ENCODE data around the gene KAT14.
"Not testable (repeated sequence)": the region's sequence is repeated elsewhere in the genome, so short reads cannot be mapped to it uniquely, and the experiment has no call there.

The KAT14 gene

GRCh38 chr20:18137412-18138265 is at the start of gene KAT14, which contains the start of gene PET117:
TSS of gene KAT14 (plus strand) at chr20:18137863. CDS start at chr20:18142661, 4,798 bp downstream.
TSS of gene PET117 (plus strand) at chr20:18137863. CDS start at chr20:18137956, 93 bp downstream.
- no peak for TF ChIP-seq CTCF (IDR thresholded peaks at IDR 0.05; ENCODE audit: insufficient read depth, low read depth, low read length, missing control alignments)
- H3K4me3 ChIP-seq (ENCODE audit: low read length), result peak within 1 kb of the TSS; percentile 92
- peak; percentile 93 for DNase-seq (ENCODE audit: low read depth)

- H3K4me3 ChIP-seq (ENCODE audit: low read length); DNase-seq (ENCODE audit: low read depth): not testable (repeated sequence)
These were observed 49.4 kb upstream of the KAT14 start for GRCh38 chr20:18088298-18088697.

GRCh38 chr20:18088841-18089240 is 48.8 kb upstream of the KAT14 start:
- not testable (repeated sequence) for H3K4me3 ChIP-seq (ENCODE audit: low read length); DNase-seq (ENCODE audit: low read depth)

- no peak overlapping the region for H3K4me3 ChIP-seq (ENCODE audit: low read length)
- no peak for DNase-seq (ENCODE audit: low read depth)
- TF ChIP-seq CTCF (IDR thresholded peaks at IDR 0.05; ENCODE audit: insufficient read depth, low read depth, low read length, missing control alignments), result no peak
These were observed 47.6 kb upstream of the KAT14 start for GRCh38 chr20:18090044-18090443.

- no peak overlapping the region for H3K4me3 ChIP-seq (ENCODE audit: low read length)
- DNase-seq (ENCODE audit: low read depth), result no peak
- no peak for TF ChIP-seq CTCF (IDR thresholded peaks at IDR 0.05; ENCODE audit: insufficient read depth, low read depth, low read length, missing control alignments)
These were observed 47.2 kb upstream of the KAT14 start for GRCh38 chr20:18090477-18090876.

GRCh38 chr20:18091623-18092022 is 46.0 kb upstream of the KAT14 start:
- peak; percentile 21 for DNase-seq (ENCODE audit: low read depth)
- no peak overlapping the region for H3K4me3 ChIP-seq (ENCODE audit: low read length)
- no peak for TF ChIP-seq CTCF (IDR thresholded peaks at IDR 0.05; ENCODE audit: insufficient read depth, low read depth, low read length, missing control alignments)

GRCh38 chr20:18092890-18093289 is 44.8 kb upstream of the KAT14 start:
- no peak for DNase-seq (ENCODE audit: low read depth)
- H3K4me3 ChIP-seq (ENCODE audit: low read length), result no peak overlapping the region
- TF ChIP-seq CTCF (IDR thresholded peaks at IDR 0.05; ENCODE audit: insufficient read depth, low read depth, low read length, missing control alignments), result no peak

- DNase-seq (ENCODE audit: low read depth), result no peak
- H3K4me3 ChIP-seq (ENCODE audit: low read length), result no peak overlapping the region
- no peak for TF ChIP-seq CTCF (IDR thresholded peaks at IDR 0.05; ENCODE audit: insufficient read depth, low read depth, low read length, missing control alignments)
These were observed 44.3 kb upstream of the KAT14 start for GRCh38 chr20:18093388-18093787.
